Measurements from ENCODE around the gene PPM1D.

The PPM1D gene

GRCh38 chr17:60559995-60560859 lies 39.8 kb upstream of the PPM1D start:
- no peak for DNase-seq (ENCODE audit: low read depth)
- H3K4me3 ChIP-seq (ENCODE audit: low read depth, low read length): no peak overlapping the region
- TF ChIP-seq POLR2A (IDR thresholded peaks at IDR 0.05; ENCODE audit: extremely low read depth, insufficient read length) (no peak), MAX (IDR thresholded peaks at IDR 0.05; ENCODE audit: low read depth, low read length) (no peak), MYC (IDR thresholded peaks at IDR 0.05; ENCODE audit: low read depth, low read length) (no peak), CTCF (IDR thresholded peaks at IDR 0.05; ENCODE audit: low read depth, low read length) (no peak)

DNA sequence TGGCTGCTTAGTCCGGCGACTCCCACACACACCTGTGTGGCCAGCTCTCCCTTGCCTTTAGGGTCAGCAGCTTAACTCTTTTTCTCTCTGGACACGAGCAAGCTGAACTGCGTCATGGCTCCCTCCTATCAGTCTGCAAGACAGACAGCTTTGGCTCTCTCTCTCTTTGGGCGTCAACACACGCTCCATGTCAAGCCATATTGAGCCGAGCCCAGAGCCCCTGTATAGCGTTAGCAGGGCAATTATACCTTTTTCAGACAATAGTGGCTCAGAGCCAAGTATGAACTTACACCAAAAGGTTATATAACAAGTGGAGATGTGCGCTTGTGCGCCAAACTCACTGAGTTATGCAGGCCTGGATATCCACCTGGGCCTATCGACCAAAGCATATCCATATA lies 39.1 kb upstream of the PPM1D start:
- DNase-seq (ENCODE audit: low read depth): no peak
- no peak overlapping the region for H3K4me3 ChIP-seq (ENCODE audit: low read depth, low read length)
- TF ChIP-seq POLR2A (IDR thresholded peaks at IDR 0.05; ENCODE audit: extremely low read depth, insufficient read length) (no peak), CTCF (IDR thresholded peaks at IDR 0.05; ENCODE audit: low read depth, low read length) (no peak), MAX (IDR thresholded peaks at IDR 0.05; ENCODE audit: low read depth, low read length) (no peak), MYC (IDR thresholded peaks at IDR 0.05; ENCODE audit: low read depth, low read length) (no peak)

DNA sequence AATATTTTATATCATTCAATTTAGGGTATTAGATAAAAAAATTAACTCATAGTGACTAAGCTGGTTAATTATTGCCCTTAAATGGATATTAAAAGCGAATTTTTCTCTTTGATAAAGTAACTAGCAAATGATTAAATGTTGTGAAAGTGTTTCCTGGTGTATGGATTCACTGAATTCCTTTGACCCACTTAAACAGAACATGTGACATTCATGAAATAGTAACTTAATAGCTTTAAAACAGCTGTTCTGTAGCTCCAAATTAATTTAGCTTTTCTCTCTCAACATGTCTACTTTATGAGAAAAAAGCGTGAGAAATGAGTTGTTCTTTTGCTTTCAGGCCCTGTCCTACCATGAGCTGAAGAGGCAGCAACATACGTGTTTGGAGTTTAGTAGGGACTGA lies 37.6 kb upstream of the PPM1D start:
- no peak overlapping the region for H3K4me3 ChIP-seq (ENCODE audit: low read depth, low read length)
- DNase-seq (ENCODE audit: low read depth): no peak
- TF ChIP-seq CTCF (IDR thresholded peaks at IDR 0.05; ENCODE audit: low read depth, low read length) (no peak), POLR2A (IDR thresholded peaks at IDR 0.05; ENCODE audit: extremely low read depth, insufficient read length) (no peak), MYC (IDR thresholded peaks at IDR 0.05; ENCODE audit: low read depth, low read length) (no peak), MAX (IDR thresholded peaks at IDR 0.05; ENCODE audit: low read depth, low read length) (no peak)

DNA sequence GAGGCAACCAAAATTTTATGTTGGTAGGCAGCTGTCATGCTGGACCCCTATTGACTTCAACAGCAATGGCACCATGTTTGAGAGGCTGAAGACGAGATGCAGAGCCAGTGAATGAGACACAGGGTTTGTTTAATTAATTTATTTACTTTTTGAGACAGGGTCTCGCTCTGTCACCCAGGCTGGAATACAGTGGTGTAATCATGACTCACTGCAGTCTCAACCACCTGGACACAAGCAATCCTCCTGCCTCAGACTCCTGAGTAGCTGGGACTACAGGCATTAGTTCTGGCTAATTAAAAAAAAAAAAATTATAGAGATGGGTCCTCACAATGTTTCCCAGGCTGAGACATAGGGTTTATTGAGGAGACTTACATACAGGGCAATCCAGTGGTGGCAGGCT lies 36.2 kb upstream of the PPM1D start:
- DNase-seq (ENCODE audit: low read depth): no peak
- H3K4me3 ChIP-seq (ENCODE audit: low read depth, low read length): no peak overlapping the region
- no peak for TF ChIP-seq MYC (IDR thresholded peaks at IDR 0.05; ENCODE audit: low read depth, low read length)
- TF ChIP-seq POLR2A (IDR thresholded peaks at IDR 0.05; ENCODE audit: extremely low read depth, insufficient read length): no peak
- TF ChIP-seq MAX (IDR thresholded peaks at IDR 0.05; ENCODE audit: low read depth, low read length): no peak
- TF ChIP-seq CTCF (IDR thresholded peaks at IDR 0.05; ENCODE audit: low read depth, low read length): no peak

- DNase-seq (ENCODE audit: low read depth): no peak
- no peak overlapping the region for H3K4me3 ChIP-seq (ENCODE audit: low read depth, low read length)
- TF ChIP-seq MAX (IDR thresholded peaks at IDR 0.05; ENCODE audit: low read depth, low read length) (no peak), CTCF (IDR thresholded peaks at IDR 0.05; ENCODE audit: low read depth, low read length) (no peak), MYC (IDR thresholded peaks at IDR 0.05; ENCODE audit: low read depth, low read length) (no peak), POLR2A (IDR thresholded peaks at IDR 0.05; ENCODE audit: extremely low read depth, insufficient read length) (no peak)
Observed at GRCh38 chr17:60565233-60565632, 34.8 kb upstream of the PPM1D start.
